H9 (cell line): ENCODE measurements around the gene LAMA3. TPM values are rescaled to one million over a fixed set of nuclear protein-coding genes. Genes with fewer than 3 reads are reported as not detected.

ENCODE experiments used
- DNase-seq: peaks from one replicate; pipeline ENCODE4 v3.0.0-alpha.2; 2017
- H2AFZ ChIP-seq: one replicate; pipeline ENCODE4 v1.6.1; 2013; ENCODE audit warnings: mild to moderate bottlenecking, low read length, control low read depth, moderate library complexity
- H2AK5ac ChIP-seq: 2 replicates; pipeline ENCODE4 v1.6.1; 2013; ENCODE audit warnings: low read length, control low read depth, mixed read lengths; ENCODE audit not compliant: insufficient read length
- H2BK120ac ChIP-seq: one replicate; pipeline ENCODE4 v1.6.1; 2013; ENCODE audit warnings: low read depth, mild to moderate bottlenecking, low read length, control low read depth, inconsistent platforms; ENCODE audit not compliant: poor library complexity, severe bottlenecking
- H2BK12ac ChIP-seq: 2 replicates; pipeline ENCODE4 v1.6.1; 2013; ENCODE audit warnings: low read length, control low read depth, mixed read lengths, low read depth; ENCODE audit not compliant: insufficient read length
- H2BK15ac ChIP-seq: 2 replicates; pipeline ENCODE4 v1.6.1; 2013; ENCODE audit warnings: low read depth, low read length, control low read depth
- H2BK20ac ChIP-seq: one replicate; pipeline ENCODE4 v1.6.1; 2013; ENCODE audit warnings: low read depth, mild to moderate bottlenecking, low read length, control low read depth, inconsistent platforms; ENCODE audit not compliant: poor library complexity, severe bottlenecking
- H2BK5ac ChIP-seq: 2 replicates; pipeline ENCODE4 v1.6.1; 2013; ENCODE audit warnings: low read length, control low read depth, mixed read lengths; ENCODE audit not compliant: insufficient read length
- H3K14ac ChIP-seq: 2 replicates; pipeline ENCODE4 v1.6.1; 2013; ENCODE audit warnings: low read length, control low read depth; ENCODE audit not compliant: insufficient read depth
- H3K18ac ChIP-seq: 2 replicates; pipeline ENCODE4 v1.6.1; 2013; ENCODE audit warnings: low read depth, mild to moderate bottlenecking, mixed read lengths, low read length, control low read depth; ENCODE audit not compliant: insufficient read length
- H3K23ac ChIP-seq: 2 replicates; pipeline ENCODE4 v1.6.1; 2013; ENCODE audit warnings: low read length, control low read depth, mixed read lengths, low read depth; ENCODE audit not compliant: insufficient read length
- H3K23me2 ChIP-seq: 2 replicates; pipeline ENCODE4 v1.6.1; 2013; ENCODE audit warnings: low read depth, mild to moderate bottlenecking, mixed read lengths, low read length, control low read depth; ENCODE audit not compliant: insufficient read length, poor library complexity, severe bottlenecking
- H3K27ac ChIP-seq: 2 replicates; pipeline ENCODE4 v1.5.1; 2013; ENCODE audit warnings: low read length, control low read depth, mixed read lengths, low read depth; ENCODE audit not compliant: insufficient read length
- H3K27me3 ChIP-seq: 2 replicates; pipeline ENCODE4 v1.6.1; 2013; ENCODE audit warnings: low read length, control low read depth, inconsistent platforms; ENCODE audit not compliant: insufficient read depth
- H3K4ac ChIP-seq: 2 replicates; pipeline ENCODE4 v1.6.1; 2013; ENCODE audit warnings: low read depth, mild to moderate bottlenecking, control low read depth, inconsistent platforms, low read length, moderate library complexity
- H3K4me1 ChIP-seq: 2 replicates; pipeline ENCODE4 v1.6.1; 2013; ENCODE audit warnings: low read length, control low read depth, inconsistent platforms; ENCODE audit not compliant: insufficient read depth
- H3K4me2 ChIP-seq: 2 replicates; pipeline ENCODE4 v1.6.1; 2013; ENCODE audit warnings: low read length, control low read depth, mixed read lengths; ENCODE audit not compliant: insufficient read length, insufficient read depth
- H3K56ac ChIP-seq: 2 replicates; pipeline ENCODE4 v1.6.1; 2013; ENCODE audit warnings: low read depth, mild to moderate bottlenecking, mixed read lengths, low read length, control low read depth; ENCODE audit not compliant: insufficient read length
- H3K79me1 ChIP-seq: 2 replicates; pipeline ENCODE4 v1.6.1; 2013; ENCODE audit warnings: low read depth, mild to moderate bottlenecking, moderate library complexity, low read length, control low read depth, inconsistent platforms; ENCODE audit not compliant: insufficient read depth, poor library complexity, severe bottlenecking
- H3K79me2 ChIP-seq: 2 replicates; pipeline ENCODE4 v1.6.1; 2013; ENCODE audit warnings: low read length, control low read depth, inconsistent platforms; ENCODE audit not compliant: insufficient read depth
- H3K9ac ChIP-seq: 2 replicates; pipeline ENCODE4 v1.6.1; 2013; ENCODE audit warnings: low read length, control low read depth, mixed read lengths; ENCODE audit not compliant: insufficient read length; ENCODE audit errors: extremely low read depth
- H3K9me3 ChIP-seq: one replicate; pipeline ENCODE4 v1.6.1; 2013; ENCODE audit warnings: low read depth, low read length, inconsistent platforms; ENCODE audit not compliant: control insufficient read depth
- H3T11ph ChIP-seq: one replicate; pipeline ENCODE4 v1.6.1; 2013; ENCODE audit warnings: mild to moderate bottlenecking, low read length, control low read depth, inconsistent platforms
- H4K20me1 ChIP-seq: one replicate; pipeline ENCODE4 v1.6.1; 2013; ENCODE audit not compliant: control insufficient read depth, insufficient read length, insufficient read depth
- H4K5ac ChIP-seq: 2 replicates; pipeline ENCODE4 v1.6.1; 2013; ENCODE audit warnings: low read depth, mild to moderate bottlenecking, mixed read lengths, low read length, control low read depth; ENCODE audit not compliant: insufficient read length
- H4K8ac ChIP-seq: replicated peaks from 2 replicates; pipeline ENCODE4 v1.6.1; 2013; ENCODE audit warnings: low read length, control low read depth, mixed read lengths, low read depth; ENCODE audit not compliant: insufficient read length
- H4K91ac ChIP-seq: 2 replicates; pipeline ENCODE4 v1.6.1; 2013; ENCODE audit warnings: low read depth, mild to moderate bottlenecking, moderate library complexity, mixed read lengths, low read length, control low read depth; ENCODE audit not compliant: insufficient read length
- H3K27ac Mint-ChIP-seq, 3 experiments: 2 replicates in 2 of 3; 3 replicates in 1 of 3; pipeline ENCODE4 v1.8.0; 2020 to 2021; ENCODE audit warnings: mixed read lengths in 3 of 3, mild to moderate bottlenecking in 1 of 3, moderate library complexity in 1 of 3
- H3K27me3 Mint-ChIP-seq: 2 replicates; pipeline ENCODE4 v1.8.0; 2021; ENCODE audit warnings: low read depth, mild to moderate bottlenecking, moderate library complexity, mixed read lengths
- H3K36me3 Mint-ChIP-seq, 3 experiments: 2 replicates in 2 of 3; 3 replicates in 1 of 3; pipeline ENCODE4 v1.8.0; 2020 to 2021; ENCODE audit warnings: low read depth in 3 of 3, mixed read lengths in 3 of 3; ENCODE audit not compliant: insufficient read depth in 1 of 3
- H3K4me1 Mint-ChIP-seq, 2 experiments: 2 replicates each; pipeline ENCODE4 v1.8.0; 2020; ENCODE audit warnings: mixed read lengths in 2 of 2
- H3K4me3 Mint-ChIP-seq, 2 experiments: 2 replicates in 1 of 2; 3 replicates in 1 of 2; pipeline ENCODE4 v1.8.0; 2020 to 2021; ENCODE audit warnings: mild to moderate bottlenecking in 2 of 2, mixed read lengths in 2 of 2, moderate library complexity in 1 of 2
- H3K9me3 Mint-ChIP-seq, 2 experiments: 2 replicates in 1 of 2; 3 replicates in 1 of 2; pipeline ENCODE4 v1.8.0; 2020; ENCODE audit warnings: mild to moderate bottlenecking in 2 of 2, mixed read lengths in 2 of 2, moderate library complexity in 1 of 2
- WGBS: extraction: QIAGEN DNeasy Blood & Tissue Kit; methylation state at CpG from one replicate; pipeline ENCODE4 v1.1.7; 2013; ENCODE audit warnings: missing lambda C conversion rate, low lambda C conversion rate, mixed read lengths; ENCODE audit not compliant: insufficient read length; ENCODE audit errors: extremely low coverage; 5-methylcytosine and 5-hydroxymethylcytosine counted together
- total RNA-seq: library from RNA; stranded (reverse); gene quantifications from 2 replicates; pipeline ENCODE4 v1.2.1, GENCODE V29; 2021
- TF ChIP-seq, protein P1 (sequence below): fragments of 200-600 bp; sonication (generic); conservative IDR thresholded peaks from 3 replicates; pipeline ENCODE4 v1.8.0; 2021; ENCODE audit warnings: antibody characterized with exemption, mild to moderate bottlenecking

The LAMA3 gene
- total RNA-seq, 1 experiment from 2014 or later, result 0.33 TPM

DNA sequence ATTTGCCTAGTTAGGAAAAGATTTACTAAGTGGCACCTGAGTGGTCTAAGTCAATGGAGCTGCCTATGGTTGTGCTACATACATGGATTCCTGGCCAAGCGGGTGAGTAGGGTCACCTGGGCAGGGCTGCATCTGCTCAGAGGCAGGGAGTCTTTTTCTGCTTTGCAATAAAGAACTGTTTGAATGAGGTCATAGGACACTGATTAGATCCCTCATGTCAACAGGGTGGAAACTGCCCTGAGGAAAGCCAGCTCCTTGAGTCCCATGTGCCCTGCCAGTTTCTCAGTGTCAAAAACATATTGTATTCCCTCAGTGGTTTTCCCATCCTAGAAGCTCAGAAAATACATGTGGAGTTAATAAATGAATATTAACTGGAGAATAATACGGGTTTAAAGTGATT, 4.6 kb downstream of the LAMA3 start:
- peaks cover 6 to 7% of the 10 kb centered on the region in 2 experiments for H3K4me1 Mint-ChIP-seq
- H3K9me3 ChIP-seq, result no peaks in the 10 kb centered on the region
- no peak overlapping the region for H3T11ph ChIP-seq
- no peak overlapping the region for H2AK5ac ChIP-seq
- peaks cover 7% of the 10 kb centered on the region for H3K23me2 ChIP-seq
- no peak overlapping the region for H3K23ac ChIP-seq
- no peak overlapping the region for H3K9ac ChIP-seq
- DNase-seq, result no peak
- H3K27ac ChIP-seq, result no peak overlapping the region
- no peak overlapping the region for H3K18ac ChIP-seq
- H3K4me2 ChIP-seq, result no peak overlapping the region
- H2AFZ ChIP-seq, result no peak overlapping the region
- no peaks in the 10 kb centered on the region; a peak in 1 of 7 replicates for H3K36me3 Mint-ChIP-seq
- H3K27me3 ChIP-seq, result peaks cover 15% of the 10 kb centered on the region; the same call in 1 of the 2 replicates
- H3K79me2 ChIP-seq, result no peaks in the 10 kb centered on the region
- H3K9me3 Mint-ChIP-seq, result no peaks in the 10 kb centered on the region
- no peak overlapping the region for H3K56ac ChIP-seq
- H3K4me1 ChIP-seq, result no peaks in the 10 kb centered on the region
- WGBS, result 100% methylated on average over 1 of the region's 2 CpGs
- H3K14ac ChIP-seq, result no peak overlapping the region
- TF ChIP-seq, protein P1, sequence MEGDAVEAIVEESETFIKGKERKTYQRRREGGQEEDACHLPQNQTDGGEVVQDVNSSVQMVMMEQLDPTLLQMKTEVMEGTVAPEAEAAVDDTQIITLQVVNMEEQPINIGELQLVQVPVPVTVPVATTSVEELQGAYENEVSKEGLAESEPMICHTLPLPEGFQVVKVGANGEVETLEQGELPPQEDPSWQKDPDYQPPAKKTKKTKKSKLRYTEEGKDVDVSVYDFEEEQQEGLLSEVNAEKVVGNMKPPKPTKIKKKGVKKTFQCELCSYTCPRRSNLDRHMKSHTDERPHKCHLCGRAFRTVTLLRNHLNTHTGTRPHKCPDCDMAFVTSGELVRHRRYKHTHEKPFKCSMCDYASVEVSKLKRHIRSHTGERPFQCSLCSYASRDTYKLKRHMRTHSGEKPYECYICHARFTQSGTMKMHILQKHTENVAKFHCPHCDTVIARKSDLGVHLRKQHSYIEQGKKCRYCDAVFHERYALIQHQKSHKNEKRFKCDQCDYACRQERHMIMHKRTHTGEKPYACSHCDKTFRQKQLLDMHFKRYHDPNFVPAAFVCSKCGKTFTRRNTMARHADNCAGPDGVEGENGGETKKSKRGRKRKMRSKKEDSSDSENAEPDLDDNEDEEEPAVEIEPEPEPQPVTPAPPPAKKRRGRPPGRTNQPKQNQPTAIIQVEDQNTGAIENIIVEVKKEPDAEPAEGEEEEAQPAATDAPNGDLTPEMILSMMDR, result no peak
- no peak overlapping the region for H3K4ac ChIP-seq
- no peak overlapping the region for H4K8ac ChIP-seq
- no peak overlapping the region for H3K27ac Mint-ChIP-seq
- no peak overlapping the region for H2BK12ac ChIP-seq
- H3K27me3 Mint-ChIP-seq, result peaks cover 30% of the 10 kb centered on the region
- no peak overlapping the region for H4K91ac ChIP-seq
- no peaks in the 10 kb centered on the region for H4K20me1 ChIP-seq
- no peak overlapping the region for H3K4me3 Mint-ChIP-seq
- H3K79me1 ChIP-seq, result no peaks in the 10 kb centered on the region
- no peak overlapping the region for H2BK15ac ChIP-seq
- no peak overlapping the region for H2BK5ac ChIP-seq
- H2BK20ac ChIP-seq, result no peak overlapping the region
- H4K5ac ChIP-seq, result no peak overlapping the region
- H2BK120ac ChIP-seq, result no peak overlapping the region
